Inflammatory macrophage (primary cell): ENCODE results near the gene CLIC4.
"Not testable (repeated sequence)": the region's sequence is repeated elsewhere in the genome, so short reads cannot be mapped to it uniquely, and the experiment has no call there.

Experiments
- DNase-seq, 2 donors: peaks; one replicate each; pipeline ENCODE4 v3.0.0-alpha.2; 2020 to 2022

The CLIC4 gene

DNA sequence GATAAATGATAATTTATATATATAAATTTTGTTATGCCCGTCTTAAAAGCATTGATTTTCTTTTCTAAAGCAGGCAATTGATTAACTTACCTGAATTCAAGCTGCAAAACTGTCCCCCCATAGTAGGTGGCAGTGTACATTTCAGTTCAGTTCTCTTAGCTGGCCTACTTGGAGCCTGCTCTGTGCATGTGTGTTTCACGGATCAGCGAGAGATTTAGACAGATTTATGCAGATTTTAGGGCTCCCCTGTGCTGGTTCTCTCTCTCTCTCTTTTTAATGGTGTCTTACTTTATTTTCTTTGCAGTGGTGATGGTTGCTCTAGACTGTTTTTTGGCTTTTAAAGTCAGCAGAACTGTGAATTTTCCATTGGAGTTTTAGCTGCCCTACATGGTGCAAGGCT is 30.7 kb downstream of the CLIC4 start:
- no peak for DNase-seq

DNA sequence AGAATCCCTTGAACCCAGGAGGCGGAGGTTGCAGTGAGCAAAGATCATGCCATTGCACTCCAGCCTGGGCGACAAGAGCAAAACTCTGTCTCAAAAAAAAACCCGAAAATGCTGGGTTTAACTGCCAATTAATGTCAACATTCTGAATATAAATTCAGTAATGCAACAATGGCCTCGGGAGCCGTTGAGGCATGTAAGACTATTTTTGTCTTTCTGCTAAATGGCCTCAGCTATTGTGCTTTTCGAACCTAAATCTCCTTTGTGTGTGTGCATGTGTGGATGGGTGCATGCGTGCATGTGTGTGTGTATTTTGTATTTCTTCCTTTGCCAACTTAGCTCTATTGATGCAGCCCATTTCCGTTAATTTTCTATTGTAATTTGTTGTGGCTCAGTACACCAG is 31.6 kb downstream of the CLIC4 start:
- DNase-seq, result no peak

DNA sequence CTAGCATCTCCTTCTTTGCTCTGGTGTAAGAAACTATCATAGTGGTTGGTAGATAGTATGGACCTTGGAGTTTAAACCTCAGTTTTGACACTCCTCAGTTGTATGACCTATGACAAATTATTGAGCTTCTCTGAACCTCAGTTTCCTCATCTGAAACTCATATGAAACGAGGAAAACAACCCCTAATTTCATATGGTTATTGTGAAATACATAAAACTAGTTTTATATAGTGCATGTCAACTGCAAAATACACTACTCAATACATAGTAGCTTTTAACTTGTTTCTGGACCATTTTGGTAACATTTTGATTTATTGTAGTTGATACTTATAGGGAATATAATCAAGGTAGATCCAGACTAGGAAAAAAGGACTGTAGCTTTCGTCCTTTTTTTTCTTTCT is 32.9 kb downstream of the CLIC4 start:
- no peak for DNase-seq

DNA sequence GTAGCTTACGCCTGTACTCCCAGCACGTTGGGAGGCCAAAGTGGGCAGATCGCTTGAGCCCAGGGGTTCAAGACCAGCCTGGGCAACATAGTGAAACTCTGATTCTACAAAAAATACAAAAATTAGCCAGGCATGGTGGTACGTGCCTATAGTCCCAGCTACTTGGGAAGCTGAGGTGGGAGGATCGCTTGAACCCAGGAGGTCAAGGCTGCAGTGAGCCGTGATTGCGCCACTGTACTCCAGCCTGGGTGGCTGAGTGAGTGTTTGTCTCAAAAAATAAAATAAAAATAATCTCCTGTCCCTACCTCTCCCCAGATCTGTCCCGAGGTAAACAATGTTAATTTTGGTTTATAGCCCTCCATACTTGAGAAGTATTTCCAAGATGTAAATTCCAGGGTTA is 34.0 kb downstream of the CLIC4 start:
- DNase-seq, result not testable (repeated sequence)

DNA sequence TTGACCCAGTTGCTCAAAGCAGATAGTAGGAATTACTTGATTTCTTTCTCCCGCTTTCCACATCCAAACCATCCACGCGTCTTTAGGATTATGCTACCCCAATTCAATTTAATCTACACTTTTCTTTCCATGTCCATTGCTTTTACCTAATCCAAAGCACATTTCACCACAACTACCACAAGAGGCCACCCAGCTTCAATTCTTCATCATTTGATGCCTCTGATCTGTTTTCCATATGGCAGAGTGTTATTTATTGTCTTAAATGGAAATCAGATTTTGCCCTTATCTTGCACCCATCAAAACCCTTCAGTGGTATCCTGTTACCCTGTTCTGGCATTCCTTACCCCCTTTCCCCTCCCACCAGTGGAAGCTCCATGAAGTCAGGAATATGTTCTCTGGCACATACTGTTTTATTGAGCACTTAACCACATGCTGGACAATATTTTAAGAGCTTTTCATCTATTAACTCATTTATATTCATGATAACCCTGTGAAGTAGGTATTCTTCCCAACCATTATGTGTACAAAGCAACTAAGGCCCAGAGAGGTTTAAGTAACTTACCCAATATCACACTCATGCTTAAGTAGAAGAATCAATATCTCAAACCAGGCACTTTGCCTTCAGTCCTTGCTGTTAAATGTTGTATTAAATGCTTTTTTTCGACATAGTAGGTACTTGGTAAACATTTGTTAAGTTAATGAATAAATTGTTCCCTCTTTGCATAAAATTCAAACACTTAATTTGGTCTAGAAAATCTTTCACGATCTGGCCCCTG is 34.6 kb downstream of the CLIC4 start:
- DNase-seq, result no peak

DNA sequence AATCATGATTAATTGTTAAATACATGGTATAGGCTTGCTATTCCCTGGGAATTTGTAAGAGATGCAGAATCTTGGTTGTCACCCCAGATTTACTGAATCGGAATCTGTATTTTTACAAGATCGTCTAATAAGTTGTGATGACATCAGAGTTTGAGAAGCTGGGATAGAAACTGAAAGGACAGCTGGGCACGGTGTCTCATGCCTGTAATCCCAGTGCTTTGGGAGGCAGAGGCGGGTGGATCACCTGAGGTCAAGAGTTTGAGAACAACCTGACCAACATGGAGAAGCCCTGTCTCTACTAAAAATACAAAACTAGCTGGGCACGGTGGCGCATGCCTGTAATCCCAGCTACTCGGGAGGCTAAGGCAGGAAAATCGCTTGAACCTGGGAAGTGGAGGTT is 35.4 kb downstream of the CLIC4 start:
- DNase-seq, result not testable (repeated sequence)

DNA sequence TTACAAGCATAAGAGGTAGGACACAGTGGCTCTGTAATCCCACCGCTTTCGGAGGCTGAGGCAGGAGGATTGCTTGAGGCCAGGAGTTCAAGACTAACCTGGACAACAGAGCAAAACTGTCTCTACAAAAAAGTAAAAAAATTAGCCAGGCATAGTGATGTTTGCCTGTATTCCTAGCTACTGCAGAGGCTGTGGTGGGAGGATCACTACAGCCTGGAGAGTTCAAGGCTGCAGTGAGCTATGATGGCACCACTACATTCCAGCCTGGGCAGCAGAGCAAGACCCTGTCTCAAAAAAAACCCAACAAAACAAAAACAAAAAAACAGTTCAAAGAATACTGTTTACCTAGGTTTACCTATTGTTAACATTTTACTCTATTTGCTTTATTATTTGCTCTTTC is 37.4 kb downstream of the CLIC4 start:
- DNase-seq, result no peak

DNA sequence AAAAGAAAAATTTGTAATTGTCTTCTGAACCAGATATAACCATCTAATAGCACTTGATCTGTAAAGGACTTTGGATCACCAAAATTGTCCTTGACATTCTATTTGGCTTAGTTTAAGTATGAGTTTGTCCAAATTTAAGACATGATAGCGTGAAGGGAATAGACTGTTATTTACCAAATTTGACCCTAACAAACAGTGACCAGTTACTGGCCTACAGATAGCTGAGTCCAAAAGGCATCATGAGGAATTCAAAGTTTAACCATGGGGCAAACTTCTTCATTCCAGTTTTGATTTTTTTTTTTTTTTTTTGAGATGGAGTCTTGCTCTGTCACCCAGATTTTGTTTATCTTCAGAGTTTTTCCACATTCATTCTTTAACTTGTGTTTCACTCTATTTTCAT is 38.5 kb downstream of the CLIC4 start:
- DNase-seq, result no peak

DNA sequence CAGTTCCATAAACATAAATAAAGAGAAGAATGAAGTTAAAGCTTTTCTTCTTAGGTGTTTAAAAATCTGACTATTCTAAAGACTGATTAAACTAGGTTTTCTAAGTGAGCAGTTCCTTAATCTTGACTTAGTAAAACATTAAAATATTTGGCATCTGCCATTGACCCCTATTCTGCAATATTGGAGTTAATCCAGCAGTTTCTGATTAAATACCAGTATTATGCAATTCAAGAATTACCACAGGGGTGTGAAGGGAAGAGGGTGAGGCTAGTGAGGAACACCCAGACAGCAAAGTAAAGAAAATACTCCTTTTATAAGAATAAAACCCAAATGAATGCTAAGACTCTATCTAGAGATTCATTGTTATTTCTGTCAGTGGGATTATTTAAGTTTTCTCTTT is 40.9 kb downstream of the CLIC4 start:
- DNase-seq, result peak; percentile 25 to 81

DNA sequence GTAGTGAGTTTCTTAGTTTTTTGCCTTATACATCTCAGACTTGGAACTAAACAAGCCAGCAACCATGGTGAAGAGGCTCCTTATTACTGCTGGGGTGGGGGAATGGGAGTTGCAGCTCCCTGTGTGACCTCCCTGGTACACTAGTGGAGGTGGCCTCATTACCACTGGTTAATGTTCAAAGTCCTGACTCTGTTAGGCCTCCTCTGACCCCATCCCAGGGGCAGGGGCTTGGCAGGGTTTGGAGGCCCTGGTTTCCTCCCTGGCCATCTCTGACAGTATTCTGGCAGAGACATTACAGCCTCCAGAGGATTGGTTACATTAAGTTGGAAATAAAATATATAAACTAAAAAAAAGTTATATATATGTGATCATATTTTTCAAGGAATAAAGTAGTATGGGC is 45.2 kb downstream of the CLIC4 start:
- no peak for DNase-seq

DNA sequence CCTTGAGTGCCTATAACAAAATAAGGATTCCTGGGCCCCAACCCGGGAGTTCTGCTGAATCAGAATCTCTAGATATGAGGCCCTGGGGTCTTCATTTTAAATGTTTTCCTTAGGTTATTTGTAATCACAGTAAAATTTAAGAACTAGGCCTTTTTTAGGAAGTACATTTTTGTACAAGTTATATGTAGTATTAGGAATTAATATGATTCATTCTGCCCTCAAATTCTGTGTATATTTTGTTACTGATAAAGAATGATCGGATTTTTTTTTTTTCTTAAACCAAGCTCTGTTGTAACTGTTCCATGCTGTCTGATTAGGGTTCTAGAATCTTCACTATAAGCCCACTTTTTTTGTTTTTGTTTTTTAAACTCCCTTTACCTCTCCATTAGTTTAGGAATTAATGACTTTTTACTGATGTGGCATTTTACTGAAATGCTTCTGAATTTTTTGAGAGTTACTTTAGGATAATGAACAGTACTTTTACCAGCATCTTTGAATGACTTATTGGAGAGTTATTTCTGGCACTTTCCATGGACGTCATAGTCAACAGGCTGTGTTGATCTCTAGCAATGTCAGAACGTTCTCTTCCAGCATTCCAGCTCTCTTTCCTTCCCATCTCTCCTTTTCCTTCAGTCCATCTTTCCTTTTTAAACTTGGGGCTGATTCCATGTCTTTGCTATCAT is 48.3 kb downstream of the CLIC4 start:
- no peak for DNase-seq

DNA sequence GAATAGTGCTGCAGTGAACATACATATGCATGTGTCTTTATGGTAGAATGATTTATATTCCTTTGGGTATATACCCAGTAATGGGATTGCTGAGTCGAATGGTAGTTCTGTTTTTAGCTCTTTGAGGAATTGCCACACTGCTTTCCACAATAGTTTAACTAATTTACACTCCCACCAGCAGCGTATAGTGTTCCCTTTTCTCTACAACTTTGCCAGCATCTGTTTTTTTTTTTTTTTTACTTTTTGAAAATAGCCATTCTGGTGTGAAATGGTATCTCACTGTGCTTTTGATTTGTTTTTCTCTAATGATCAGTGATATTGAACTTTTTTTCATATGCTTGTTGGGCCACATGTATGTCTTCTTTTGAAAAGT is 48.9 kb downstream of the CLIC4 start:
- DNase-seq, result peak; percentile 58 to 67

DNA sequence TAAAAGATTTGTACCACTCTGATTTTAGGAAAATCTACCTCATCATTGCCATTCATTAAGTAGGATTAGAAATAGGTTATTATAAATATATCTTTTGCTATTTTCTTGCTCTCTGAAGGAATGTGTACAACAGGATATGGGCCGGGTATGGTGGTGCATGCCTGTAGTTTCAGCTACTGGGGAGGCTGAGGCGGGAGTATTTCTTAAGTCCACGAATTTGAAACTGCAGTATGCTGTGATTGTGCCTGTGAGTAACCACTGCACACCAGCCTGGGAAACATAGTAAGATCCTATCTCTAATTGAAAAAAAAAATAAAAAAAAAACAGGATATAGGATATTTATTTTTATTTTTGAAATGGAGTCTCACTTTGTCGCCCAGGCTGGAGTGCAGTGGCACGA is 50.0 kb downstream of the CLIC4 start:
- no peak for DNase-seq

DNA sequence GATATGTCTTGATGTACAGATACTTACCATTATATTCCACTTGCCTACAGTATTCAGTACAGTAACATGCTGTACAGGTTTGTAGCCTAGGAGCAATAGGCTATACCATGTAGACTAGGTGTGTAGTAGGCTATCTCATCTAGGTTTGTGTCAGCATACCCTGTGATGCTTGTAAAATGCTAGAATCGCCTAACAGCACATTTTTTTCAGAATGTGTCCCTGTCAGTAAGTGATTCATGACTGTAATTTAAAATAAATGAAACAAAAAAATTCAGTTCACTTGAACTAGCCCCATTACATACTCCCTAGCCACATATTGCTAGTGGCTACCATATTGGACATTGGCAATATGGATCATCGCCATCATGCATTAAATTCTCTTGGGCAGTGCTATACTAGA is 51.3 kb downstream of the CLIC4 start:
- DNase-seq, result no peak

DNA sequence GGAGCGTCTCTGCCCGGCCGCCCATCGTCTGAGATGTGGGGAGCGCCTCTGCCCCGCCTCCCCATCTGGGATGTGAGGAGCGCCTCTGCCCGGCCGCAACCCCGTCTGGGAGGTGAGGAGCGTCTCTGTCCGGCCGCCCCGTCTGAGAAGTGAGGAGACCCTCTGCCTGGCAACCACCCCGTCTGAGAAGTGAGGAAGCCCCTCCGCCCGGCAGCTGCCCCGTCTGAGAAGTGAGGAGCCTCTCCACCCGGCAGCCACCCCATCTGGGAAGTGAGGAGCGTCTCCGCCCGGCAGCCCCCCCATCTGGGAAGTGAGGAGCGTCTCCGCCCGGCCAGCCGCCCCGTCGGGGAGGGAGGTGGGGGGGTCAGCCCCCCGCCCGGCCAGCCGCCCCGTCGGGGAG is 54.0 kb downstream of the CLIC4 start:
- not testable (repeated sequence) for DNase-seq

DNA sequence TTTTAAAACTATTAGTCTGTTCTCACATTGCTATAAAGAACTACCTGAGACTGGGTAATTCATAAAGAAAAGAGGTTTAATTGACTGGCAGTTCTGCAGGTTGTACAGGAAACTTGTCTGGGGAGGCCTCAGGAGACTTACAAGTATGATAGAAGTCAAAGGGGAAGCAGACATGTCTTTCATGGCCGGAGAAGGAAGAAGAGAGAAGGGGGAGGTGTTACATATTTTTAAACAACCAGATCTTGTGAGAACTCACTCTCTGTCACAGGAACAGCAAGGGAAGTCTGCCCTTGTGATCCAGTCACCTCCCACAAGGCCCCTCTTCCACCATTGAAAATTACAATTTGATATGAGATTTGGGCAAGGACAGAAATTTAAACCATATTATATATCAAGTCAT is 55.9 kb downstream of the CLIC4 start:
- DNase-seq, result peak; percentile 80 to 82

DNA sequence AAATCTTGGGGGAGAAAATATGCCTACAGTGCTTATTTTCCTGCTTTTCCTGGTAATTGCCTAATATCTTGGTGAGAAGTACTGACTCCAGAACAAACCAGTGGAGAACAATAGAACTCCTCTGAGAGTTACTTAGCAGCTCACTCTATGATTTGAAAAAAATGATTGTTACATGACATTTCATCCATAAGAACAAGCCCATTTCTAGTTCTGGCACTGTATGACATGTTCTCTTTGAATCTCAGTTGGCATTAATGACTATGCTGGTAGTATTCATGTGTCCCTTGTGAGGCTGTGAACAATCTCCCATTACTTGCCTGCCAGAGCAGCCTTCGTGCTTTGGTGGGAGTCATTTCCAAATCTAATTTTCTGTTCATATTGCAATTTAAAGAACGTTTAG is 58.0 kb downstream of the CLIC4 start:
- no peak for DNase-seq

DNA sequence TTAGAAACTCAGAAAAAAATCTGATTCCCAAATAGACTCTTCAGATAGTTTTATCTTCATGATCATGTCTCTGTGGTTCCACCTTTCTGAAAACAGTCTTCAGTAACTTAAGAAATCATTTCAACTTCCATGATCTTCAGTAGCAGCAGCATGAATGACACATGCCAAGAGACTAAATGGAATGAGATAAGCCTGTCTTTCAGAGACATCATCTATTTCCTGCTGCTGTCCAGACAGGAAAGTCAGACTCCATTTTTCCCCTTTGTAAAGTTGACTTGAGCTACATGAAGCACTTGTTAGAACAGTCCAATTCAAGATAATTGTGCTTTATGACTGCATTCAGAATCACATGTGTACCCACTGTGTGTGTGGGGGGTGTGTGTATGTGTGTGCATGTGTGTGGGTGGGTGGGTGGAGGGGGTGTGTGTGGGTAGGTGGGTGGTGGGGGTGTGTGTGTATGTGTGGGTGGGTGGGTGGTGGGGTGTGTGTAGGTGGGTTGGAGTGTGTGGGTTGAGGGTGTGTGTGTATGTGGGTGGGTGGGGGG is 58.8 kb downstream of the CLIC4 start:
- peak; percentile 38 to 55 for DNase-seq

DNA sequence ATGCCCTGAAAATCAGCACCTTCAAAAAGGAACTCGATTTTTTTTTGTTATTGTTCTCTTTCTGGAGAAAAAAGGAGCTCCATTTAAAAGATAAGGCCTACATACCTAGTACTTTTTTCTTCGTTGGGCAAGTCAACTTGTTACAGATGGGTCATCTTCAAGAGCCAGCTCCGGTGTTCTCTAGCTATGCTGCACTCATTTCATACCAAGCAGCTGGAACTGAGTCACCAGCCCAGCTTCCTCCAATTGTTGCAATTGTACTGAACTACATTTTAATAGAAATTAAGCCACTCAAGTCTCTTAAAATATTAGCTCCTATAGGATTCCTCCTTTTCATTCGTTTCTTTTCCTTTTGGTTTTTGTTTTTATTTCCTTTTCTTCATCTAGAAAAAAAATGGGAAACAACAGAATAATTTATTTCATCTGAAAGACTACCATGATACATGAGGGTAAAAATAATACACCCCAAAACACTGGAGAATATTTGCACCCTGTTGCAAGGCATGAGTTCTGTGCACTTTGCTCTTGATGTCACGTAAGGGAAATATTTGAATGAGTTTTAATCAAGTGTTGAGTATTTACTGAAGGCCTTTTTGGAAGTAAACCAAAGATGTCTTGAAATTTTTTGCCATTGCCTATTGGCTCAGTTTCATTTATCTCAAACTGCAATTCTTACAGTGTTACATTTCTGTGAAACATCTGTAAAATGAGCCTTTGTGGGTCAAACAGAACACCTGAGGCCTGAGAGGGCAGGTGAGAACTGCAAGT is 60.5 kb downstream of the CLIC4 start:
- DNase-seq, result peak; percentile 84 to 92

DNA sequence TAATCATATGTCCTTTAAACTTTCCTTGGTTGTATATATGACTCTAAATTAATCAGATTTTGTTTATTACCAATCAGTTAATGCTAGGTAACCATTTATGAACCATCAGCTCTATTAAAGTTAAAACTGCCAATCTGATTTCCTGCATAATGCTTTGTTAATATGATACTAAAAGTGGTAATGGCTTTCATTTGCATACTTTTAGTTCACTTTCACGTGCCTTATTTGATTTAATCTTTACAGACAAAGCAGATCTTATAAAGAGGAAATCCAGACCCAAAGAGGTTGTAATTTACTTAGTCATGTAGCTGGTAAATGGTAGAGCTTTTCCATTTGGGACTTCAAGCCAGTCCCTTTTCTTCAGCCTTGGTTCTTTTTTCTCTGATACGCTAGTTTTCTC is 61.3 kb downstream of the CLIC4 start:
- DNase-seq, result no peak

DNA sequence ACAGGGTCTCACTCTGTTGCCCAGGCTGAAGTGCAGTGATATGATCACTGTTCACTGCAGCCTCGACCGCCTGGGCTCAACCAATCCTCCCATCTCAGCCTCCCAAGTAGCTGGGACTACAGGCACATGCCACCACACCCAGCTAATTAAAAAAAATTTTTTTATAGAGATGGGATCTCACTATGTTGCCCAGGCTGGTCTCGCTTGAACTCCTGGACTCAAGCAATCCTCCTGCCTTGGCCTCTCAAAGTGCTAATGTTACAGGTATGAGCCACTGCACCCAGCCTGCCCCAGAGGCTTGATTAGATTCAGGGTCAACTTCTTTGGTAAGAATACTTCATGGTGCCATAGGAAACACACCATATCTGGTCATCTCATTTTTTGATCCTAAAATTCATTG is 66.2 kb downstream of the CLIC4 start:
- DNase-seq, result not testable (repeated sequence)

DNA sequence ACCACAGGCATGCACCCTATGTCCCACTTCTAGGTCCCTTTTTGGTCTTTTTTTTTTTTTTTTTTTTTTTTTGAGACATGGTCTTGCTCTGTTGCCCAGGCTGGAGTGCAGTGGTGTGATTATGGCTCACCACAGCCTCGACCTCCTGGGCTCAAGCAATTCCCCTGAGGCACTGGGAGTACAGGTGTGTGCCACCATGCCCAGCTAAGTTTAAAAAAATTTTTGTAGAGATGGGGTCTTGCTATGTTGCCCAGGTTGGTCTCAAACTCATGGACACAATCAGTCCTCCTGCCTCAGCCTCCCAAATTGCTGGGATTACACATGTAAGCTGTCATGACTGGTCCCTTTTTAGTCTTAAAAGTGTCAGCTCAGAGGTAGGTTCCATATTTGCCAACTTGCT is 75.0 kb downstream of the CLIC4 start:
- not testable (repeated sequence) for DNase-seq

DNA sequence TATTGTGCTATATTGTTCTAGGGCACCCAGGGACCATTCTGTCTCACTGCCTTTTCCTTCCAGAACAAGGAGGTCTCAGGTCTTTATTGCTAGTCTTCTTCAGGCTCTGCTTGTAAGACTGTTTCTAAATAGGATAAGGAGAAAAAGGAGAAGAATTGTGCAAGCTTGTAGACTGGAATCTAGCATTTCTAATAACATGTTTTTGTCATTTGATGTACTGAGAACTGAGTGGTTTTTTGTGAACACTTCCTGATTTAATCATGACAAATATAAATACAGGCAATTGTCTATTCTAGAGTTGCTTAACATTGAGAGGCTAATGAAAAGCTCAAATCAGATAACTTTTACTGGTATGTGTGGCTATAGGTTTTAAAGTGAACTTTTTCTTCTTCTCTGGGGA is 77.6 kb downstream of the CLIC4 start:
- peak; percentile 37 to 85 for DNase-seq
